Prostate gland (tissue), 2 donors: Measurements from ENCODE around the gene LCN15.

Experiments
- CTCF ChIP-seq, 4 experiments: fragments of 200-600 bp in 2 of 4; fragments of 450-650 bp in 2 of 4; sonication (generic) in 2 of 4; IDR thresholded peaks; 1 replicate in 3 of 4; 2 replicates in 1 of 4; pipeline ENCODE4 v1.5.1; 2016 to 2019; ENCODE audit warnings: antibody characterized with exemption in 4 of 4, mild to moderate bottlenecking in 2 of 4, moderate library complexity in 2 of 4
- POLR2A ChIP-seq: fragments of 450-650 bp; IDR thresholded peaks from one replicate; pipeline ENCODE4 v1.6.1; 2016; ENCODE audit warnings: antibody characterized with exemption, mild to moderate bottlenecking
- POLR2AphosphoS5 ChIP-seq: sonication (generic); formaldehyde crosslinking; IDR thresholded peaks from one replicate; pipeline ENCODE4 v1.6.1; 2017; ENCODE audit warnings: antibody characterized with exemption

- TF ChIP-seq CTCF (IDR thresholded peaks at IDR 0.05), result no peak
- TF ChIP-seq POLR2A, result no peak
- no peak for TF ChIP-seq POLR2AphosphoS5
These were observed 35.2 kb downstream of the LCN15 start for GRCh38 chr9:136729144-136729543.
